ENCODE data around the gene ASPN.

Gene ASPN

GRCh38 chr9:92482329-92482728 is at the start of gene ASPN:
Gene ASPN, minus strand, starts transcription at chr9:92482506.
- peak; percentile 64 for DNase-seq

GRCh38 chr9:92530893-92531292 is 48.6 kb upstream of the ASPN start:
- no peak for DNase-seq

- no peak for DNase-seq
These were observed 46.8 kb upstream of the ASPN start for GRCh38 chr9:92529124-92529523.

- DNase-seq = no peak
These were observed 46.2 kb upstream of the ASPN start for GRCh38 chr9:92528522-92528849.

- no peak for DNase-seq
These were observed 45.7 kb upstream of the ASPN start for GRCh38 chr9:92527832-92528521.

GRCh38 chr9:92527291-92527828 is 45.1 kb upstream of the ASPN start:
- DNase-seq = no peak

- DNase-seq = no peak
These were observed 43.0 kb upstream of the ASPN start for GRCh38 chr9:92525306-92525705.

GRCh38 chr9:92524881-92525280 is 42.6 kb upstream of the ASPN start:
- DNase-seq = no peak

- DNase-seq = no peak
These were observed 41.0 kb upstream of the ASPN start for GRCh38 chr9:92522983-92523970.

- no peak for DNase-seq
These were observed 38.5 kb upstream of the ASPN start for GRCh38 chr9:92520837-92521236.

GRCh38 chr9:92518199-92518598 is 35.9 kb upstream of the ASPN start:
- DNase-seq = no peak

GRCh38 chr9:92517046-92517445 is 34.7 kb upstream of the ASPN start:
- no peak for DNase-seq

- no peak for DNase-seq
These were observed 34.2 kb upstream of the ASPN start for GRCh38 chr9:92516521-92516920.

GRCh38 chr9:92514635-92515034 is 32.3 kb upstream of the ASPN start:
- no peak for DNase-seq

- no peak for DNase-seq
These were observed 31.0 kb upstream of the ASPN start for GRCh38 chr9:92513349-92513748.

GRCh38 chr9:92512622-92513021 is 30.3 kb upstream of the ASPN start:
- no peak for DNase-seq

GRCh38 chr9:92510747-92511146 is 28.4 kb upstream of the ASPN start:
- no peak for DNase-seq

- no peak for DNase-seq
These were observed 26.7 kb upstream of the ASPN start for GRCh38 chr9:92509050-92509449.

GRCh38 chr9:92508018-92508820 is 25.9 kb upstream of the ASPN start:
- no peak for DNase-seq

- no peak for DNase-seq
These were observed 25.2 kb upstream of the ASPN start for GRCh38 chr9:92507496-92507895.

- no peak for DNase-seq
These were observed 24.7 kb upstream of the ASPN start for GRCh38 chr9:92507005-92507404.

- DNase-seq = peak; percentile 79
These were observed 24.0 kb upstream of the ASPN start for GRCh38 chr9:92506184-92506857.

Measured in femur (tissue), 1 donor.